HEK293 (cell line): Measurements from ENCODE around the gene RGS19.

Experiments used
- CTCF ChIA-PET: fragments of 350-600 bp; formaldehyde crosslinking; extraction: SDS; loops from one replicate; lab custom pipeline; 2021; ENCODE audit warnings: antibody characterized with exemption; lab: Yijun Ruan, JAX
- POLR2A ChIA-PET: fragments of 300-600 bp; formaldehyde crosslinking; extraction: SDS; loops from one replicate; lab custom pipeline; 2020; ENCODE audit warnings: antibody characterized with exemption, inconsistent platforms; lab: Yijun Ruan, JAX
- H3K27ac ChIP-seq: fragments of 200-500 bp; sonication (Bioruptor generic); 2 replicates; pipeline ENCODE4 v1.5.1; 2014; ENCODE audit warnings: low read depth, low read length, control low read depth, inconsistent platforms; ENCODE audit errors: extremely low read depth
- H3K36me3 ChIP-seq, 2 experiments: fragments of 200-500 bp in 1 of 2; sonication (Bioruptor generic) in 1 of 2; 1 replicate in 1 of 2; 2 replicates in 1 of 2; pipeline ENCODE4 v1.5.1; 2014 to 2017; ENCODE audit warnings: inconsistent platforms in 2 of 2, low read length in 2 of 2; ENCODE audit not compliant: control insufficient read depth in 2 of 2, insufficient read depth in 1 of 2
- H3K4me1 ChIP-seq: fragments of 200-500 bp; sonication (Bioruptor generic); 2 replicates; pipeline ENCODE4 v1.5.1; 2014; ENCODE audit warnings: mild to moderate bottlenecking, low read length, inconsistent platforms; ENCODE audit not compliant: control insufficient read depth, insufficient read depth
- H3K4me3 ChIP-seq: 2 replicates; pipeline ENCODE4 v1.5.1; 2011; ENCODE audit warnings: low read depth, mild to moderate bottlenecking, control low read depth, low read length, moderate library complexity
- H3K9me3 ChIP-seq: fragments of 200-500 bp; sonication (Bioruptor generic); 2 replicates; pipeline ENCODE4 v1.5.1; 2014; ENCODE audit warnings: low read depth, low read length, inconsistent platforms; ENCODE audit not compliant: control insufficient read depth, insufficient read depth
- CTCF ChIP-seq: fragments of 450-650 bp; formaldehyde crosslinking; IDR thresholded peaks from 2 replicates; pipeline ENCODE4 v1.5.1; 2016; ENCODE audit warnings: missing biosample characterization, missing genetic modification characterization
- GLIS2 ChIP-seq: fragments of 450-650 bp; formaldehyde crosslinking; IDR thresholded peaks from 2 replicates; pipeline ENCODE4 v1.5.1; 2016; ENCODE audit warnings: missing biosample characterization, missing genetic modification characterization
- IKZF3 ChIP-seq: fragments of 450-650 bp; IDR thresholded peaks from 2 replicates; pipeline ENCODE4 v1.5.0; 2018; ENCODE audit warnings: missing biosample characterization, mild to moderate bottlenecking, missing genetic modification characterization, moderate library complexity
- KLF8 ChIP-seq: fragments of 450-650 bp; formaldehyde crosslinking; IDR thresholded peaks from 2 replicates; pipeline ENCODE4 v1.5.1; 2016; ENCODE audit warnings: missing biosample characterization, missing genetic modification characterization
- MEIS1 ChIP-seq: sonication (generic); formaldehyde crosslinking; IDR thresholded peaks from 2 replicates; pipeline ENCODE4 v1.8.1; 2022; ENCODE audit warnings: missing genetic modification reagents, mild to moderate bottlenecking, borderline replicate concordance
- SP2 ChIP-seq: fragments of 450-650 bp; formaldehyde crosslinking; IDR thresholded peaks from 2 replicates; pipeline ENCODE4 v1.5.1; 2016; ENCODE audit warnings: missing biosample characterization, missing genetic modification characterization
- ZBTB1 ChIP-seq: fragments of 450-650 bp; formaldehyde crosslinking; IDR thresholded peaks from 2 replicates; pipeline ENCODE4 v1.5.1; 2016; ENCODE audit warnings: missing biosample characterization, missing genetic modification characterization
- ZBTB26 ChIP-seq: fragments of 450-650 bp; formaldehyde crosslinking; optimal IDR thresholded peaks from 2 replicates; pipeline ENCODE3; 2016; ENCODE audit warnings: missing biosample characterization, mild to moderate bottlenecking, missing genetic modification characterization
- ZFHX2 ChIP-seq: fragments of 450-650 bp; formaldehyde crosslinking; conservative IDR thresholded peaks from 2 replicates; pipeline ENCODE4 v1.5.1; 2016; ENCODE audit warnings: missing biosample characterization, missing genetic modification characterization
- ZIC2 ChIP-seq: fragments of 450-650 bp; formaldehyde crosslinking; IDR thresholded peaks from 2 replicates; pipeline ENCODE4 v1.5.1; 2016; ENCODE audit warnings: missing biosample characterization, missing genetic modification characterization
- ZNF274 ChIP-seq, 2 experiments: fragments of 200-500 bp in 1 of 2; fragments of 450-650 bp in 1 of 2; sonication (Bioruptor generic) in 1 of 2; formaldehyde crosslinking in 1 of 2; IDR thresholded peaks; 2 replicates each; pipeline versions ENCODE4 v1.5.1 to v1.6.1; 2014 to 2016; ENCODE audit warnings: borderline replicate concordance in 1 of 2, inconsistent platforms in 1 of 2, low read length in 1 of 2, missing biosample characterization in 1 of 2, missing genetic modification characterization in 1 of 2
- ZNF280C ChIP-seq: fragments of 450-650 bp; formaldehyde crosslinking; IDR thresholded peaks from 2 replicates; pipeline ENCODE4 v1.5.1; 2016; ENCODE audit warnings: missing biosample characterization, missing genetic modification characterization
- ZNF37A ChIP-seq: fragments of 450-650 bp; IDR thresholded peaks from 2 replicates; pipeline ENCODE4 v1.5.1; 2018; ENCODE audit warnings: missing biosample characterization, missing genetic modification characterization
- ZNF416 ChIP-seq: fragments of 450-650 bp; formaldehyde crosslinking; IDR thresholded peaks from 2 replicates; pipeline ENCODE4 v1.5.1; 2016; ENCODE audit warnings: missing biosample characterization, missing genetic modification characterization
- ZNF423 ChIP-seq: fragments of 450-650 bp; formaldehyde crosslinking; IDR thresholded peaks from 2 replicates; pipeline ENCODE4 v1.5.1; 2016; ENCODE audit warnings: missing biosample characterization, missing genetic modification characterization
- ZNF48 ChIP-seq: fragments of 450-650 bp; formaldehyde crosslinking; IDR thresholded peaks from 2 replicates; pipeline ENCODE4 v1.5.1; 2016; ENCODE audit warnings: missing biosample characterization, missing genetic modification characterization
- ZNF596 ChIP-seq: fragments of 450-650 bp; IDR thresholded peaks from 2 replicates; pipeline ENCODE4 v1.5.0; 2018; ENCODE audit warnings: missing biosample characterization, mild to moderate bottlenecking, missing genetic modification characterization, moderate library complexity
- ZNF610 ChIP-seq: fragments of 450-650 bp; formaldehyde crosslinking; IDR thresholded peaks from 2 replicates; pipeline ENCODE4 v1.5.1; 2016; ENCODE audit warnings: missing biosample characterization, missing genetic modification characterization, borderline replicate concordance
- ZNF621 ChIP-seq: fragments of 450-650 bp; formaldehyde crosslinking; IDR thresholded peaks from 2 replicates; pipeline ENCODE4 v1.5.1; 2017; ENCODE audit warnings: missing biosample characterization, missing genetic modification characterization
- ZNF704 ChIP-seq: fragments of 450-650 bp; formaldehyde crosslinking; IDR thresholded peaks from 2 replicates; pipeline ENCODE4 v1.5.1; 2016; ENCODE audit warnings: missing biosample characterization, missing genetic modification characterization
- TF ChIP-seq, protein P1 (sequence below): sonication (generic); formaldehyde crosslinking; IDR thresholded peaks from 2 replicates; pipeline ENCODE4 v1.8.1; 2022; ENCODE audit warnings: mild to moderate bottlenecking, moderate library complexity, missing genetic modification reagents
- TF ChIP-seq, protein P2 (sequence below): fragments of 450-650 bp; formaldehyde crosslinking; IDR thresholded peaks from 2 replicates; pipeline ENCODE4 v1.5.1; 2017; ENCODE audit warnings: missing biosample characterization, mild to moderate bottlenecking, missing genetic modification characterization, moderate library complexity
- TF ChIP-seq, protein P3 (sequence below): fragments of 450-650 bp; formaldehyde crosslinking; IDR thresholded peaks from 2 replicates; pipeline ENCODE4 v1.5.1; 2016; ENCODE audit warnings: missing biosample characterization, missing genetic modification characterization

RGS19 gene

GRCh38 chr20:64083804-64084684, 4.7 kb upstream of the RGS19 start, which contains the start of gene LKAAEAR1 (continued):
- TF ChIP-seq, protein P1, sequence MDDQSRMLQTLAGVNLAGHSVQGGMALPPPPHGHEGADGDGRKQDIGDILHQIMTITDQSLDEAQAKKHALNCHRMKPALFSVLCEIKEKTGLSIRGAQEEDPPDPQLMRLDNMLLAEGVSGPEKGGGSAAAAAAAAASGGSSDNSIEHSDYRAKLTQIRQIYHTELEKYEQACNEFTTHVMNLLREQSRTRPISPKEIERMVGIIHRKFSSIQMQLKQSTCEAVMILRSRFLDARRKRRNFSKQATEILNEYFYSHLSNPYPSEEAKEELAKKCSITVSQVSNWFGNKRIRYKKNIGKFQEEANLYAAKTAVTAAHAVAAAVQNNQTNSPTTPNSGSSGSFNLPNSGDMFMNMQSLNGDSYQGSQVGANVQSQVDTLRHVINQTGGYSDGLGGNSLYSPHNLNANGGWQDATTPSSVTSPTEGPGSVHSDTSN: no peak
- TF ChIP-seq ZNF621 (tag by site-specific recombination): no peak
- no peak for TF ChIP-seq ZNF48 (tag by site-specific recombination)
- no peak for TF ChIP-seq MEIS1
- TF ChIP-seq ZBTB26: peak; percentile 86
- no peak for TF ChIP-seq ZNF416 (tag by site-specific recombination)
- TF ChIP-seq GLIS2 (tag by site-specific recombination): no peak
- TF ChIP-seq, protein P2, sequence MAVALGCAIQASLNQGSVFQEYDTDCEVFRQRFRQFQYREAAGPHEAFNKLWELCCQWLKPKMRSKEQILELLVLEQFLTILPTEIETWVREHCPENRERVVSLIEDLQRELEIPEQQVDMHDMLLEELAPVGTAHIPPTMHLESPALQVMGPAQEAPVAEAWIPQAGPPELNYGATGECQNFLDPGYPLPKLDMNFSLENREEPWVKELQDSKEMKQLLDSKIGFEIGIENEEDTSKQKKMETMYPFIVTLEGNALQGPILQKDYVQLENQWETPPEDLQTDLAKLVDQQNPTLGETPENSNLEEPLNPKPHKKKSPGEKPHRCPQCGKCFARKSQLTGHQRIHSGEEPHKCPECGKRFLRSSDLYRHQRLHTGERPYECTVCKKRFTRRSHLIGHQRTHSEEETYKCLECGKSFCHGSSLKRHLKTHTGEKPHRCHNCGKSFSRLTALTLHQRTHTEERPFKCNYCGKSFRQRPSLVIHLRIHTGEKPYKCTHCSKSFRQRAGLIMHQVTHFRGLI (tag by site-specific recombination): no peak
- TF ChIP-seq, protein P3, sequence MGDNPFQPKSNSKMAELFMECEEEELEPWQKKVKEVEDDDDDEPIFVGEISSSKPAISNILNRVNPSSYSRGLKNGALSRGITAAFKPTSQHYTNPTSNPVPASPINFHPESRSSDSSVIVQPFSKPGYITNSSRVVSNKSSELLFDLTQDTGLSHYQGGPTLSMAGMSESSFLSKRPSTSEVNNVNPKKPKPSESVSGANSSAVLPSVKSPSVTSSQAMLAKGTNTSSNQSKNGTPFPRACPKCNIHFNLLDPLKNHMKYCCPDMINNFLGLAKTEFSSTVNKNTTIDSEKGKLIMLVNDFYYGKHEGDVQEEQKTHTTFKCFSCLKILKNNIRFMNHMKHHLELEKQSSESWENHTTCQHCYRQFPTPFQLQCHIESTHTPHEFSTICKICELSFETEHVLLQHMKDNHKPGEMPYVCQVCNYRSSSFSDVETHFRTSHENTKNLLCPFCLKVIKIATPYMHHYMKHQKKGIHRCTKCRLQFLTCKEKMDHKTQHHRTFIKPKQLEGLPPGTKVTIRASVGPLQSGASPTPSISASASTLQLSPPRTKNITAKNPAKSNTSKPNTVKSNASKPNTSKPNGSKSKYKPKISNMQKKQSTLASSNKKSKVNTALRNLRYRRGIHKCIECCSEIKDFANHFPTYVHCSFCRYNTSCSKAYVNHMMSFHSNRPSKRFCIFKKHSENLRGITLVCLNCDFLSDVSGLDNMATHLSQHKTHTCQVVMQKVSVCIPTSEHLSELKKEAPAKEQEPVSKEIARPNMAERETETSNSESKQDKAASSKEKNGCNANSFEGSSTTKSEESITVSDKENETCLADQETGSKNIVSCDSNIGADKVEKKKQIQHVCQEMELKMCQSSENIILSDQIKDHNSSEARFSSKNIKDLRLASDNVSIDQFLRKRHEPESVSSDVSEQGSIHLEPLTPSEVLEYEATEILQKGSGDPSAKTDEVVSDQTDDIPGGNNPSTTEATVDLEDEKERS (tag by site-specific recombination): no peak
- no peak for TF ChIP-seq ZNF610
- TF ChIP-seq, all 188 proteins: peak for 12

- no peaks in the 10 kb centered on the region for H3K36me3 ChIP-seq
- H3K4me3 ChIP-seq: peak overlapping the region; percentile 35
- no peak overlapping the region for H3K27ac ChIP-seq
- H3K4me1 ChIP-seq: peaks cover 6% of the 10 kb centered on the region
- ChIA-PET CTCF (interaction anchor here (0.5 to 4.8 kb wide), 12 partner anchors 17 to 543 kb away, joined by 3 to 35 read pairs (median 4); no protein-coding TSS in a partner anchor), POLR2A (interaction anchor here (1.1 to 2.9 kb wide), 3 partner anchors 19 to 45 kb away, joined by 3 to 13 read pairs (median 4); partner anchors contain the start of gene TCEA2)
- no peaks in the 10 kb centered on the region for H3K9me3 ChIP-seq
- peak; percentile 26 for TF ChIP-seq CTCF (tag by site-specific recombination)
- peak; percentile 47; the same call in 1 of the 2 replicates for TF ChIP-seq ZIC2
- no peak for TF ChIP-seq ZNF704 (tag by site-specific recombination)
- TF ChIP-seq ZNF274 (IDR thresholded peaks at IDR 0.05; ENCODE audit: low read length): no peak
- no peak for TF ChIP-seq ZNF274 (tag by site-specific recombination; IDR thresholded peaks at IDR 0.05; ENCODE audit: borderline replicate concordance)
- 0 out of 2 replicates have a peak, but pooled peaks have one; percentile 33 for TF ChIP-seq ZBTB1
- no peak for TF ChIP-seq ZNF37A (tag by site-specific recombination)
- peak; percentile 93 for TF ChIP-seq IKZF3 (tag by site-specific recombination)
- peak; percentile 52 for TF ChIP-seq ZFHX2 (tag by site-specific recombination)
- TF ChIP-seq ZNF423 (tag by site-specific recombination): peak; percentile 98
- no peak for TF ChIP-seq ZNF280C
- peak; percentile 90 for TF ChIP-seq SP2 (tag by site-specific recombination)
- TF ChIP-seq KLF8 (tag by site-specific recombination): peak; percentile 77
- 0 out of 2 replicates have a peak, but pooled peaks have one; percentile 5 for TF ChIP-seq ZNF596
Observed at GRCh38 chr20:64083378-64083803, 4.1 kb upstream of the RGS19 start.
